ENCODE results near the gene BLOC1S1. TPM values are rescaled to one million over a fixed set of nuclear protein-coding genes. Genes with fewer than 3 reads are reported as not detected.

Gene BLOC1S1
- total RNA-seq, 4 donors from 2014 or later = 159 to 253 (median 196) TPM

- TF ChIP-seq EP300 (IDR thresholded peaks at IDR 0.05) (no peak), POLR2AphosphoS5 (IDR thresholded peaks at IDR 0.05) (no peak), POLR2A (IDR thresholded peaks at IDR 0.05; ENCODE audit: low read depth) (no peak), CTCF (IDR thresholded peaks at IDR 0.05) (no peak)
- intact Hi-C loops (cut with DNase I) = no loop called here
- Histone ChIP-seq H3K27me3 (no peaks in the 10 kb centered on the region), H3K4me1 (no peaks in the 10 kb centered on the region), H3K4me3 (no peak overlapping the region), H3K36me3 (no peaks in the 10 kb centered on the region), H3K27ac (replicated peaks in 1 of 4) (no peak overlapping the region), H3K9me3 (no peaks in the 10 kb centered on the region)
- 85% methylated on average over 8 of the region's 8 CpGs for WGBS
- no peak for DNase-seq (ENCODE audit: extremely low spot score)
Observed at GRCh38 chr12:55675666-55676065, 40.2 kb upstream of the BLOC1S1 start.

- H3K4me3 ChIP-seq = no peak overlapping the region
- no peak overlapping the region for H3K27ac ChIP-seq (replicated peaks in 1 of 4)
- TF ChIP-seq POLR2AphosphoS5 (IDR thresholded peaks at IDR 0.05) (no peak), EP300 (IDR thresholded peaks at IDR 0.05) (no peak), CTCF (IDR thresholded peaks at IDR 0.05) (no peak), POLR2A (IDR thresholded peaks at IDR 0.05; ENCODE audit: low read depth) (no peak)
- no peaks in the 10 kb centered on the region for H3K27me3 ChIP-seq
- intact Hi-C loops (cut with DNase I) = no loop called here
- DNase-seq (ENCODE audit: extremely low spot score) = no peak
- no peaks in the 10 kb centered on the region for H3K9me3 ChIP-seq
- 51% methylated on average over 6 of the region's 6 CpGs for WGBS
- peaks cover 6 to 10% (median 9%) of the 10 kb centered on the region in 4 donors for H3K4me1 ChIP-seq
- no peaks in the 10 kb centered on the region for H3K36me3 ChIP-seq
Observed at GRCh38 chr12:55676707-55677106, 39.1 kb upstream of the BLOC1S1 start.

GRCh38 chr12:55679691-55680090 lies 36.2 kb upstream of the BLOC1S1 start:
- intact Hi-C loops (cut with DNase I) = loop anchor here (5.0 kb wide), 1 partner anchor 58 kb away; no protein-coding TSS in a partner anchor
- Histone ChIP-seq H3K9me3 (no peaks in the 10 kb centered on the region), H3K27ac (replicated peaks in 1 of 4) (no peak overlapping the region), H3K36me3 (peaks cover 0 to 2% (median 1%) of the 10 kb centered on the region in 4 donors), H3K4me1 (peaks cover 10 to 16% (median 14%) of the 10 kb centered on the region in 4 donors), H3K4me3 (no peak overlapping the region), H3K27me3 (no peaks in the 10 kb centered on the region)
- WGBS = 77% methylated on average over 5 of the region's 5 CpGs
- TF ChIP-seq POLR2AphosphoS5 (IDR thresholded peaks at IDR 0.05) (no peak), POLR2A (IDR thresholded peaks at IDR 0.05; ENCODE audit: low read depth) (no peak), EP300 (IDR thresholded peaks at IDR 0.05) (no peak), CTCF (IDR thresholded peaks at IDR 0.05) (no peak)
- DNase-seq (ENCODE audit: extremely low spot score) = no peak

GRCh38 chr12:55681142-55682077 lies 34.4 kb upstream of the BLOC1S1 start:
- Histone ChIP-seq H3K4me1 (peaks cover 10 to 16% (median 14%) of the 10 kb centered on the region in 4 donors), H3K27me3 (no peaks in the 10 kb centered on the region), H3K9me3 (no peaks in the 10 kb centered on the region), H3K36me3 (peaks cover 0 to 20% (median 16%) of the 10 kb centered on the region in 4 donors), H3K27ac (replicated peaks in 1 of 4) (peak overlapping the region in 3 of 4 donors; percentile 56 to 64 (median 56)), H3K4me3 (peak overlapping the region in 3 of 4 donors; percentile 8 to 19 (median 19))
- DNase-seq (ENCODE audit: extremely low spot score) = no peak
- TF ChIP-seq POLR2AphosphoS5 (IDR thresholded peaks at IDR 0.05) (peak in 1 of 2 donors; percentile 46), CTCF (IDR thresholded peaks at IDR 0.05) (peak in 2 of 3 experiments; percentile 44 to 51), EP300 (IDR thresholded peaks at IDR 0.05) (no peak)
- WGBS = 9% methylated on average over 9 of the region's 17 CpGs
- intact Hi-C loops (cut with DNase I) = loop anchor here (5.0 kb wide), 1 partner anchor 56 kb away; no protein-coding TSS in a partner anchor

Measured in esophagus muscularis mucosa (tissue), 4 donors.